ENCODE measurements around the gene DKK1. TPM values are rescaled to one million over a fixed set of nuclear protein-coding genes. Genes with fewer than 3 reads are reported as not detected.
"Not testable (repeated sequence)": the region's sequence is repeated elsewhere in the genome, so short reads cannot be mapped to it uniquely, and the experiment has no call there.

DKK1 gene
- total RNA-seq, 2 experiments from 2014 or later = not detected

DNA sequence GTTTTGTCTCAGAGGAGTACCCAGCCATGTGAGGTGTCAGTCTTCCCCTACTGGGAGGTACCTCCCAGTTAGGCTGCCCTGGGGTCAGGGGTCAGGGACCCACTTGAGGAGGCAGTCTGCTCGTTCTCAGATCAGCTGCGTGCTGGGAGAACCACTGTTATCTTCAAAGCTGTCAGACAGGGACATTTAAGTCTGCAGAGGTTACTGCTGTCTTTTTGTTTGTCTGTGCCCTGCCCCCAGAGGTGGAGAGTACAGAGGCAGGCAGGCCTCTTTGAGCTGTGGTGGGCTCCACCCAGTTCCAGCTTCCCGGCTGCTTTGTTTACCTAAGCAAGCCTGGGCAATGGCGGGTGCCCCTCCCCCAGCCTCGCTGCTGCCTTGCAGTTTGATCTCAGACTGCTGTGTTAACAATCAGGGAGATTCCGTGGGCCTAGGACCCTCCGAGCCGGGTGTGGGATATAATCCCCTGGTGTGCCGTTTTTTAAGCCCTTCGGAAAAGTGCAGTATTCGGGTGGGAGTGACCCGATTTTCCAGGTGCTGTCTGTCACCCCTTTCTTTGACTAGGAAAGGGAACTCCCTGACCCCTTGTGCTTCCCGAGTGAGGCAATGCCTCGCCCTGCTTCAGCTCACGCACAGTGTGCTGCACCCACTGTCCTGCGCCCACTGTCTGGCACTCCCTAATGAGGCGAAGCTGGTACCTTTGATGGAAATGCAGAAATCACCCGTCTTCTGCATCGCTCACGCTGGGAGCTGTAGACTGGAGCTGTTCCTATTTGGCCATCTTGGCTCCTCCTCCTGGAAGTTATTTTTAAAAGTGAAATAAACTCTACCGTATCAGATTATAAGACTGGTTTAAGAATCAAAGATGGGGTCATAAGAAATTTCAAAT, 51.7 kb downstream of the DKK1 start:
- DNase-seq; H3K27me3 Mint-ChIP-seq; H3K4me1 Mint-ChIP-seq; H3K9me3 Mint-ChIP-seq; H3K4me3 Mint-ChIP-seq; POLR2A ChIA-PET; H3K36me3 Mint-ChIP-seq; ATAC-seq (ENCODE audit: low read depth); H3K27ac Mint-ChIP-seq: not testable (repeated sequence)

Data from activated naive CD8-positive, alpha-beta T cell treated with anti-CD3 and anti-CD28 coated beads, Interleukin-2, amount 10 ng/mL, durations not matched to agents 7 days and 5 days (primary cell).